EH (cell line): ENCODE data around the gene ZBED2.

Source experiments
- DNase-seq: peaks from one replicate; pipeline ENCODE4 v3.0.0-alpha.2; 2015; ENCODE audit warnings: low read depth

The ZBED2 gene

DNA sequence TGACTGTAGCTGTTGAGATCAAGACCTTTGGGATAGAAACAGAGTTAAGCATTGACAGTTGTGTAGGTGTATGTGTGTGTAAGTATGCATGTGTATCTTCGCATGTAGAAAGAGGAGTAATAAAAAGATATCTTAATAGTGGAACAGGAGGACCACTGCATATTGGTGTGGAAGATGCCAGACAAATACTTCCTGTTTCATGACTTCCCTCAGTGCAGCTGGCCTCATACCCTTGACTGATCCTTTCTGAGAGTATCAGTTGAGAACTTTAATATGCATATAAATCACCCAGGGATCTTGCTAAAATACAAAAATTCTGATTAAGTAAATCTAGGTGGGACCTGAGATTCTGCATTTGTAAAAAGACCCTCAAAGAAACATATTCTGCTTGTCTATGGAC lies 8.5 kb upstream of the ZBED2 start:
- DNase-seq = no peak

DNA sequence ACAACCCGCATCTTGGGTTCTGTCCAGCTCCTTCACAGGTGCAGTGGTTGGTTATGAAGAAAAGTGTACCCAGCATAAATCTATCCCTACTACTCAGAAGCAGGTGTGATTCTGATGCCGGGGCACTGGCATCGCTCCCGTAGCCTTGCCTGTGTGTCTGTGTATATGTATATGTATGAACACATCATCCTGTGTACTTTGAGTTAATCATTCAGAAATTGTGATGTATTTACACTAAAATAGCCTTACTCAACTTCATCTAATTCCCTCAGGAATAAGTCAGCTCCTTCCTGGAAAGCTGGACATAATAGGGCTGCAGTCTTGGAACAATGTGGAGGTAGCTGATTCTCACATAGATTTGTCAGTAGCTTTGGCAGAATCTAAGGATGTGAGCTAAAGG lies 6.7 kb upstream of the ZBED2 start:
- no peak for DNase-seq

GRCh38 chr3:111598552-111598951 lies 3.4 kb upstream of the ZBED2 start:
- DNase-seq = no peak

DNA sequence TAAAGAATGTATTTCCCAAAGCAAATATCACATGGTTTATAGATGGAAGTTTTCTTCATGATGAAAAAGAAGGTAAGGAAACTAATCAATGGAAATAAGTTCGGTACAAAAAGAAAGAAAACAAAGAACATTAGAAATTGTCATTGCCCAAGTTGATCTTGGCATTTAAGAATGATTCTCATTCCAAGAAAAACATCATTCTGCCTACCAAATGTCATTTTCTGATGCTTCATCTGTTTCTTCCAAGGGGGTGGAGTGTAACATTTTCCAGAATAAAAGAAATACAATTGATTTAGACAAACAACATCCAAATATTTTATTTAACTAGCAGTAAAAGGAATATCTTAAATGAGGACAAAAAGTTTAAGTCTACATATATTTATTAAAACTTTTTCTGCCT lies 3.0 kb upstream of the ZBED2 start:
- no peak for DNase-seq

DNA sequence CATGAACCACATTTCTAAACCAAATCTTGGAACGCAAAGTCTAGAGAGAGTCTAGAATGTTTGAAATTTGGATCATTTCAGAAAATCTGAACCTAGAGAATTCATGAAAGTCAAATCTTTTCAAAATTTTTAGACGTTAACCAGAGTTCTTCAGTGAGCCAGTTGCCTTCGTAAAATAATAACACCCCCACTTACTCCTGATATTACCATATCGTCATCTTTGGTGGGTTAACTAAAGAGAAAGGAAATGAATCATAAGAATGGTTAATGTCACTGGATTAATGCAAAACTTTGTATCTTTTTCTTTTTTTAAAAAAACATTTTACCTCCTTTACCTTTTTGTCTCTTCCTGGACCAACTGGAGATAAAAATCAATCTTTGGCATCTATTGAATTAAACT lies 1.2 kb upstream of the ZBED2 start:
- no peak for DNase-seq

DNA sequence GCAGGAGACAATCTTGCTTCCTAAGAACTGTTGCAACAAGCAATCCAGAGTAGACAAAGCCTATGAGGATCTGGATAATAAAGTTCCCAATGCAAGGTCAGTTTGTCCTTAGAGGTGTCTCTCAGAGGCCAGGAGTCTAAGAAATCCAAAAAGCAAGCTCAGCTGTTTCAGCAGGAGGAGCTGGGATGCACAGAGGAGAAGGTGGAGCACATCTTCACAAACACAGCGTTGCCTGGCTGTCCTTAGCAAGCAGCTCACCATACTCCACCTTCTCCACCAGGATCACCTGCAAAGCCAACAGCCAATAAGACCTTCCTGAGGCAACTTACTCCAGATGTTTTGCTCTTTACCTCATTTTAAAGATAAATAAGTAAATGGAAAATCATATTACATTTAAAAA lies 365 bp downstream of the ZBED2 start:
- no peak for DNase-seq

GRCh38 chr3:111594205-111594604 lies 941 bp downstream of the ZBED2 start:
- peak; percentile 83 for DNase-seq

- no peak for DNase-seq
Observed at GRCh38 chr3:111593666-111594065, 1.5 kb downstream of the ZBED2 start.

DNA sequence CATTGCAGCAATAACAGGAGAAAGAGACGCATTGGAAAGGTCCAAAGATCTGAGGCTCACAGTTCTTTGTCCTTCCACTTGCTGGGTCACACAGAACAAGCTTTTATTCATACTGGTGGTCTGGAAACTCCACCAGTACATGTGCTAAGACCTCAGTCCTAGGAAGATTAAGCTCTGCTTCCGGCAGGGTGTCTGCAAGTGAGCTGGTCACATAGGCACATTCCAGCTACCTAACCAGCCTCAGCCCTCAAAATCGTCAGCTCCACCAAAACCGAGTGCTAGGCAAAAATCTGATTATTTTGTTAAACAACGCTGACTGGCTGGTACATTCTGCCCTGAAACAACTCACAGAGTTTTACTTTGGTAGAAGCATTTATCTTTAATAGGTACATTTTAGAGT lies 2.2 kb downstream of the ZBED2 start:
- DNase-seq = no peak

DNA sequence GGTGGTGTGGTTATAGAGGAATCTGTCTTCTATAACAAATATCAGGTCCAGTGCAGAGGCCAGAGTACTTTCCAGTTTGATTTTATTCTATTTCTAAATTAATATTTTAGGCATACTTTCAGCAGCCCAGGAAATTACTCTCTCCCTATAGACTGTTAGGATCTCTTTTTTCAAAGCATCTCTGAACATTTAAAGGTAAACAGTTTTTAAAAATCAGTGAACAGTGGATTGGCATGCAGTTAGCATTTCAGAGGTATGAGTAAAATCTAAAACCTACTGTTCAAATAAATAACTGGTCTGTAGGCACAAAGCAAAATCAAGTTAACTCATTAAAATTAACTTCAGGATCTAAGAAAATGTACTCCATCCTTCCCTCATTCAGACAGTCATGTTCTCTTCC lies 3.0 kb downstream of the ZBED2 start:
- DNase-seq = peak; percentile 50

DNA sequence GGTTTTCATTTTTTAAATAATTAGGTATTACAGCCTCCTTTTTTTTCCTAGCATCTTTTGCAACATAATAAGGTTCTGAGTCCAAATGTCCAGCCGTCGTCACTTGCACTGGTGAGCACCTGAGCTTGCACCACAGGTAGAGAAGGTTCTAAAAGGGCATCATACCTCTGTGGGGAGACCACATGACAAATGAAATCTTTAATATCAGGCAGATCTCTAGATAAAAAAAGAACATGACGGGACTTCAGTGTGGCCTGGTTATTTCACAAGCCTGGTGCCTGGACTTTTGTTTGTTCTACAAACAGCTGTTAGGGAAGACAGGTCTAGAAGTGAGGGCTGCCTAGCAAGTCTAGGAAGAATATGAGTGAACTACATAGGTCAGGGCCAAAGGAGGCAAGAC lies 3.6 kb downstream of the ZBED2 start:
- no peak for DNase-seq

DNA sequence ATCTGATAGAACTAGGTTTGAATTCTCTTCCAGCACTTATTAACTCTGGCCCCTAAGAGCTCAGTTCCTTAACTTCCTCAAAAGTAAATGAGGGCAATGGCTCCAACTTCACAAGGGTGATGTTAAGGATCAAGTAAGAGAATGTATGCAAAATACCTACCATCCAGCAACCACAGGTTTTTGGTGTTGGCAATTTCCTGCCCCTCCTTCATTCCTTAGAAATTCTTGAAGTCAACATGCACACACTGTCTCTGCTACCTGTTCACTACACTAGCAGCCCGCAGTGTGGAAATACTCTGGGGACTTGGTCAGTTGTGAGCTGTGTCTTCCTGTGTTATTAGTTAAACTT lies 5.0 kb downstream of the ZBED2 start:
- DNase-seq = no peak

DNA sequence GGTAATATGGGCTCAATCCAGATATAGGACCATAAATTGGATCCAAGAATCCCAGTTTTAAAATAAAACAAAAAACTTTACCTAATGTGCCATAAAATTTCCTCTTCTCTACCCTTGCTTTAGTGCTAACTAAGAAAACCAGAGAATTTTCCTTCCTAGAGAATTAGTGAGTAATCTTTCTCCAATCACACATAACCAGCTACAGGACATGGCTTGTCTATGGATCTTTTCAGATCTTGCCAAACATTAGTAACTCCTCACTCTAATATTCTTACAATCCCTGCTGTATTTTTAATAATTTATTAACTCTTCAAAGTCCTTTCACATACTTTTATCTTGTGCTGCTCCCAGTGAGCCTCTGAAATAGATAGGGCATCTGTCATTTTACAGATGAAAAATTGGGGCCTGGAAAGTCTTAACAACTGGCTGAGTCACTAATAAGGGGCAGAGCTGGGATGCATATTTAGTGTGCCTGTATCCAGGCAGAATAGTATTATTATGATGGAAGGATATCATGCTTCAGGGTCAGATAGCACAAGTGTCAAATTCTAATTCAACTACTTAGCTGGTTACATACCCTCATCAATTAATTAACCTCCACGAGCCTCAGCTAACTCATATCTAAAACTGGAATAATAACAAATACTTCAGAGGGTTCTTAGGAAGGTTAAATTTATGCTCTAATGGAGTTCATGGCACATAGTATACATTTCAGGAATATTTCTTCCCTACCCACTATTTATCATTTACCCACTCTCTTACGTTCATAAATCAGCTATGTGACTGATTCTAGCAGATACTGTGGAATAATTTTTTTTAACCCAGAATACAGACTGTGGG lies 5.6 kb downstream of the ZBED2 start:
- peak; percentile 45 for DNase-seq

DNA sequence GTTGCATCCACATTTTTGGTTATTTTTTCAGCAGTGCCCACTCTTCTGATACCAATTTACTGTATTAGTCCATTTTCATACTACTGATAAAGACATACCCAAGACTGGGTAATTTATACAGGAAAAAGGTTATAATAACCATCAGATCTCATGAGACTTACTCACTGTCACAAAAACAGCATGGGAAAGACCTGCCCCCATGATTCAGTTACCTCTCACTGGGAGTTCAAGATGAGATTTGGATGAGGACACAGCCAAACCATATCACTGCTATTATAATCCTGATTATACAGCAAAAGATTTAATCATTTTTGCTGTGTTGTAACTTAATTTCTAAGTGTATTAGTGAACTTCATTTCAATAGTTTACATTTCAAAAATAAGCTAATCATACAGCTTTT lies 6.6 kb downstream of the ZBED2 start:
- DNase-seq = peak; percentile 42

- no peak for DNase-seq
Observed at GRCh38 chr3:111585217-111585616, 9.9 kb downstream of the ZBED2 start.

DNA sequence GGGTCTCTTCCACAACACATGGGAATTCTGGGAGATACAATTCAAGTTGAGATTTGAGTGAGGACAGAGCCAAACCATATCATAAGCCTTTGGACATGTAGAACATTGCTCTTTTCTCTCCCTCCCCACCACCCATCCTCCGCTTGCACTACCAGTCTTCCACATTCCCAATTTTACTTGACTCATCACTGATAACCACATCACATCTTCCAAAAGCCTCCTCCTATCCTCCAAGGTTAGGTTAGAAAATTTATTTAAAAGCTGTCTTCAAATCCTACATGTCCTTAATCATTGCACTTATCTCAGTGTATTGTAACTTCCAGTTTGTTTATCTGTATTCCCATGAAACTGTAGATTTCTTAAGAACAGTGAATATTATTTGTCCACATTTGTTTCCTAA lies 10.4 kb downstream of the ZBED2 start:
- DNase-seq = peak; percentile 20

DNA sequence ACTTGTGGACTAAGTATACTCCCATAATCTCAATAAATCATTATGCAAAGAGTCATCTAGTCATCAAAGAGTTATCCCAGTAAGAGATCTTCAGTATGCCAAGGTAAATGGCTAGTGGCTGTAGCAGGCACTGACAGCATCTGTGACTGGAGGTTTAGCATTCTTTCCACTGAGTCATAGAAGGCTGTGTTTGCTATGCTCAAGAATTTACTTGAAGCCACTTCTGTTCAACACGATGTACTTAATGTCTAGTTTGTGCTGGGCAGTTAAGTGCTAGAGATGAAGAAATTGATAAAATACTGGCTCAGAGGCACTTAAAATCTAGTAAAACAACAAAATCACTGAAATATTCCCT lies 13.0 kb downstream of the ZBED2 start:
- DNase-seq = peak; percentile 98

DNA sequence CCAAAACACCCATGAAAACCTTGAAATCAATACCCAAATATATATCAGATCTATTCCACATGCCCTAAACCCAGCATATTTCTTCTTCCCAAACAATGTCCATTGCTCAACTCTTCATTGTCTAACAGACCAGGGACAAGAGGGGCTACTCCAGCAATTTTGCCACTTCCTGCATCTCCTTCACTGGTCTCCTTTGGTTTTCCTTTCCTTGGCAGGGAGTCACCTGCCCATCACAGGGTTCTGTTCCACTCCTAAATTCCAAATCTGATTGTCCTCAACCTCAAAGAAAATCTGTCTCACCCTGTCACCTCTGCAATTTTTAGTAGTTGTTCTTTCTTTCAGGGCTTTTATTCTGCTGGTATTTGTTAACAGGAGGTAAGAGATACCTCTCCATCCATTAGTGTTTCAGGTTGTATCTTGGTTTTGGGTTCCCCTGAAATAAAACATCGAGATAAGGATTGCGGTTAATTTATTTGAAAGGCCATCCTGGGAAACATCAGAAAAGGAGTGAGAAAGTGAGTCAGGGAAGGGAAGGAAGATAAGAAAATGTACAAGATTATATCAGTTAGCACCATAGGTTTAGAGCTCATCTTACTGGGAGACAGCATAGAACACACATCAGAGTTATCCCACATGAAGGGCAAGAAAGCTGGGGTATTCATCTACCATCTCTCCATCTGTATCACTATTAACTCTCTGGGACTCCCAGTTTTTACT lies 13.6 kb downstream of the ZBED2 start:
- DNase-seq = no peak

- no peak for DNase-seq
Observed at GRCh38 chr3:111579495-111579894, 15.7 kb downstream of the ZBED2 start.

DNA sequence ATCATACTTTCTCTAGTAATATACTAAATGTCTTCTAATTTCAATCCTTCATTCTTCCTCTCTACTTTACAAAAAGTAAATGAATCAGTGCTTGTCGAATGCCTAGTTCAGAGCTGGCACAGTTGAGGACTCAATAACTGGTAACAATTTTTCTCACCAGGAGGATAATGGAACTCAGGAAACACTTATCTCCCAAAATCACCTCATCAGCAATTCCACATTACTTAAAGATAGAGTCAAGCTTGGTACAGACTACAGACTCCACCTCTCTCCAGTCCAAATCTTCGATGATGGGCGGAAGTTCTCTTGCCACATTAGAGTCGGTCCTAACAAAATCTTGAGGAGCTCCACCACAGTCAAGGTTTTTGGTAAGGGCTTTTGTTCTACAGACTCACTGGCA lies 16.3 kb downstream of the ZBED2 start:
- no peak for DNase-seq

- DNase-seq = peak; percentile 88
Observed at GRCh38 chr3:111577798-111578685, 17.1 kb downstream of the ZBED2 start.

DNA sequence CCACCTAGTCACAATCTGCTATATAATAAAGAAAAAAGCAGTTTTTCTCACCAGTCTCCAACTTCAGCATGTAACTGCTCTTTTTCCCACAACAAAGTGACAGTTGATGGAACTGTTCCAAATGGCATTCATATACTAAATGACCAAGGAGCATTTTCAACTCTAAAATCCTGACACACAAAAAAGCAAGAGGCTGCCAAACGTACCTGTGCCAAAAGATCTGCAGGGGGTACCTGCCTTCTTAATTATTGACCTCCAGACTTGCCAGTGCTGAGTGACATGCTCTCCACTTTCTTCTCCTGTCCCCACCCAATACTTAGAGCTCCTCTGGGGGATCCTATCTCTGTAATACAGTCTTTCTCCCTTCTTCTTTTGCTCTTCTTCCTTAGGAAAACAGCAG lies 18.0 kb downstream of the ZBED2 start:
- DNase-seq = no peak

GRCh38 chr3:111571907-111572460 lies 23.2 kb downstream of the ZBED2 start:
- DNase-seq = no peak
